Activated CD8-positive, alpha-beta T cell treated with anti-CD3 and anti-CD28 coated beads, Interleukin-2, amount 10 ng/mL, durations not matched to agents 7 days and 5 days (primary cell): Measurements from ENCODE around the gene TAS1R3. TPM values are rescaled to one million over a fixed set of nuclear protein-coding genes. Genes with fewer than 3 reads are reported as not detected.

Source experiments
- ATAC-seq: fragments of 150-1000 bp; cut with Tn5 transposase; one replicate; pipeline ENCODE4 v1.10.0; 2021; ENCODE audit warnings: moderate library complexity
- CTCF ChIA-PET: fragments of 350-600 bp; sonication (Branson Sonifier 250); formaldehyde crosslinking; loops from one replicate; lab custom pipeline; 2021; ENCODE audit warnings: antibody characterized with exemption; lab: Charles Lee
- POLR2A ChIA-PET: fragments of 350-600 bp; sonication (Branson Sonifier 250); formaldehyde crosslinking; loops from one replicate; lab custom pipeline; 2021; ENCODE audit warnings: antibody characterized with exemption; lab: Charles Lee
- DNase-seq: peaks from one replicate; pipeline ENCODE4 v3.0.0-alpha.2; 2020
- H3K27ac Mint-ChIP-seq: one replicate; pipeline ENCODE4 v1.8.0; 2021; ENCODE audit warnings: mild to moderate bottlenecking, mixed read lengths
- H3K27me3 Mint-ChIP-seq: one replicate; pipeline ENCODE4 v1.8.0; 2021; ENCODE audit warnings: low read depth, mixed read lengths
- H3K36me3 Mint-ChIP-seq: one replicate; pipeline ENCODE4 v1.8.0; 2021; ENCODE audit warnings: low read depth, mixed read lengths
- H3K4me1 Mint-ChIP-seq: one replicate; pipeline ENCODE4 v1.8.0; 2021; ENCODE audit warnings: low read depth, mixed read lengths
- H3K4me3 Mint-ChIP-seq: one replicate; pipeline ENCODE4 v1.8.0; 2021; ENCODE audit warnings: mild to moderate bottlenecking, mixed read lengths
- H3K9me3 Mint-ChIP-seq: one replicate; pipeline ENCODE4 v1.8.0; 2022; ENCODE audit warnings: mixed read lengths; ENCODE audit not compliant: insufficient read depth
- total RNA-seq, 2 experiments: library from RNA; stranded (reverse); gene quantifications; one replicate each; pipeline ENCODE4 v1.2.3, GENCODE V29; 2021

TAS1R3 gene
- 1 to 10 TPM in 1 of 2 experiments, under 1 TPM in 1; 0.78 to 1.2 TPM for total RNA-seq

DNA sequence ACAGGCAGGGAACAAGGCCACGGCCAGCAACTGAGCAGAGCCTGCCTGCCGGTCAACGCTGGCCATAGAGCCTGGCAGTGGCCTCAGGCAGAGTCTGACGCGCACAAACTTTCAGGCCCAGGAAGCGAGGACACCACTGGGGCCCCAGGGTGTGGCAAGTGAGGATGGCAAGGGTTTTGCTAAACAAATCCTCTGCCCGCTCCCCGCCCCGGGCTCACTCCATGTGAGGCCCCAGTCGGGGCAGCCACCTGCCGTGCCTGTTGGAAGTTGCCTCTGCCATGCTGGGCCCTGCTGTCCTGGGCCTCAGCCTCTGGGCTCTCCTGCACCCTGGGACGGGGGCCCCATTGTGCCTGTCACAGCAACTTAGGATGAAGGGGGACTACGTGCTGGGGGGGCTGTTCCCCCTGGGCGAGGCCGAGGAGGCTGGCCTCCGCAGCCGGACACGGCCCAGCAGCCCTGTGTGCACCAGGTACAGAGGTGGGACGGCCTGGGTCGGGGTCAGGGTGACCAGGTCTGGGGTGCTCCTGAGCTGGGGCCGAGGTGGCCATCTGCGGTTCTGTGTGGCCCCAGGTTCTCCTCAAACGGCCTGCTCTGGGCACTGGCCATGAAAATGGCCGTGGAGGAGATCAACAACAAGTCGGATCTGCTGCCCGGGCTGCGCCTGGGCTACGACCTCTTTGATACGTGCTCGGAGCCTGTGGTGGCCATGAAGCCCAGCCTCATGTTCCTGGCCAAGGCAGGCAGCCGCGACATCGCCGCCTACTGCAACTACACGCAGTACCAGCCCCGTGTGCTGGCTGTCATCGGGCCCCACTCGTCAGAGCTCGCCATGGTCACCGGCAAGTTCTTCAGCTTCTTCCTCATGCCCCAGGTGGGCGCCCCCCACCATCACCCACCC, at the start of gene TAS1R3:
TSS of gene TAS1R3 (plus strand) at position 213 of the 898 bp plus-strand sequence. CDS start at position 279, 66 bp downstream.
- H3K36me3 Mint-ChIP-seq, result peaks cover 5% of the 10 kb centered on the region
- POLR2A ChIA-PET, result no interaction called here

DNA sequence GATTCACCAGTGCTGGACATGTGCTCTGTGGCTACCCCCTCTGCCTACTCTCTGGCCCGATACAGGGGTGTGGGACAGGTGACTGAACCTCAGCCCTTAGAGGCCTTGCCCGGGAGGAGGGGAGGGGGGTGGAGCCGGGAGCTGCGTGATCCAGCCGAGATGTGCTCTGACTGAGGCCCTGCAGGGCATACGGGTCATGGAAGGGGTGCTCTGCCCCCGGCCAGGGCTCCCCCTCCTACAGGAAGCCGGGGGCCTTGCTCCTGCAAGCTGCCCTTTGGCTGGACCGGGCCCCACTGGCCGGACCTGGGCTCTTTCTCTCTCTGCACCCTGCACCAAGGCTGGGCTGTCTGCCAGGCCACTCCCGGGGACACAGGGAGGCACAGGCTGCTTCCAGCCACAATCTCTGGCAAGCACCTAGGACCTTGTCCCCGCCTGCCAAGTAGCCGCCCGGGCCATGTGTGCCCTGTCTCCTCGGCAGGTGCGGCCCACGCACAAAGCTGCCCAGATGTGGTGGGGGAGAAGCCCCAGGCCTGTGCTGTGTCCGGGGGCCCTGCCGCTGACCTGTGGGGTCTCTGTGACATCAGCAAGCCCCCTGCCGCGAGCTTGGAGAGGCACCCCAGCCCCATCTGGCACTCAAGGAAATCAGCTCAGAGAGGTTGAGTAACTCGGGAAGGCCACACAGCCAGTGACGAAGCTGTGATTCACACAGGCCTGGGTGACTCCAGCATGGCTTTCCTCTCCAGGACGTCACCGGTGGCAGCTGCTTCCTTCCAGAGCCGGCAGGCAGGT, 49.4 kb upstream of the TAS1R3 start:
- no peak for ATAC-seq

More for the DNA sequence above, at the start of gene TAS1R3:
- no peak within 1 kb of the TSS for H3K4me3 Mint-ChIP-seq
- H3K9me3 Mint-ChIP-seq, result no peaks in the 10 kb centered on the region
- DNase-seq (no peak), ATAC-seq (no peak)
- H3K4me1 Mint-ChIP-seq, result peaks cover 5% of the 10 kb centered on the region
- no peaks in the 10 kb centered on the region for H3K27me3 Mint-ChIP-seq
- CTCF ChIA-PET, result interaction anchor here (1.1 kb wide), 1 partner anchor 41 kb away, joined by 4 read pairs; no protein-coding TSS in a partner anchor
- H3K27ac Mint-ChIP-seq, result no peak within 1 kb of the TSS

DNA sequence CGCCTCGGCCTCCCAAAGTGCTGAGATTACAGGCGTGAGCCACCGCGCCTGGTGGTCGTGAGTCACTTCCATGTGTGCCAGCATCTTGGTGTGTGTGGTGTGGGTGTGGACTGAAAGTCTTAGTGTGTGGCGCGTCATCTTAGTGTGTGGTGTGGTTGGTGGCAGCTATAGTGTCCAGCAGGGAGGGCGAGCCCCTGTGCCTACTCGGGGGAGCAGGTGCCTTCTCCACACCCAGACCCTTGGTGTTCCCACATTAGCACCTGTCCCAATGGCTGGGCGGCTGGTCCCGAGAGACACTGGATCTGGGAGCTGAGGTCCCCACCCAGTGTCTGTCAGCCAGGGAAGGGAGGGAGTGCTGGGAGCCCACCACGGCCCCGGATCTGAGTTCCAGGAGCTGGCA, 48.1 kb upstream of the TAS1R3 start:
- no peaks in the 10 kb centered on the region for H3K27me3 Mint-ChIP-seq
- no peaks in the 10 kb centered on the region for H3K4me1 Mint-ChIP-seq
- H3K36me3 Mint-ChIP-seq, result no peaks in the 10 kb centered on the region
- no peaks in the 10 kb centered on the region for H3K9me3 Mint-ChIP-seq
- ChIA-PET CTCF (no interaction called here), POLR2A (no interaction called here)
- ATAC-seq (no peak), DNase-seq (no peak)
- no peak overlapping the region for H3K27ac Mint-ChIP-seq
- no peak overlapping the region for H3K4me3 Mint-ChIP-seq

More for the DNA sequence above, 49.4 kb upstream of the TAS1R3 start:
- CTCF ChIA-PET, result interaction anchor here (0.7 kb wide), 1 partner anchor 97 kb away, joined by 3 read pairs; no protein-coding TSS in a partner anchor
- H3K4me3 Mint-ChIP-seq, result no peak overlapping the region
- POLR2A ChIA-PET, result no interaction called here
- H3K4me1 Mint-ChIP-seq, result no peaks in the 10 kb centered on the region
- H3K9me3 Mint-ChIP-seq, result no peaks in the 10 kb centered on the region
- H3K36me3 Mint-ChIP-seq, result no peaks in the 10 kb centered on the region
- no peaks in the 10 kb centered on the region for H3K27me3 Mint-ChIP-seq
- no peak for DNase-seq
- no peak overlapping the region for H3K27ac Mint-ChIP-seq

DNA sequence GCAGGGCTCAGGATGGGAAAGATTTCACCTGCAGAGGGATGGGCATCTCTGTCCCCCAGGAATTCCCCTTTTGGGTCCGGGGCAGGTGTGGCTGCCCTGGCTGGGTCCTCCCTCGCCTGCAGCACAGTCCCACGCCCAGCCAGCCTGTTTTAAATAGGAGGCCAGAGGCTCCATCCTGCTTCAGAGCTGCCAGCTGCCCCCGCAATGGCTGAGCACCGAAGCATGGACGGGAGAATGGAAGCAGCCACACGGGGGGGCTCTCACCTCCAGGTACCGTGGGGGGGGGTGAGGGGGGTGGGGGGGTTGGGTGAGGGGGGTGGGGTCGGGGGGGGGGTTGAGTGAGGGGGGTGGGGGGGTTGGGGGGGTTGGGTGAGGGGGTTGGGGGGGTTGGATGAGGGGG, 47.3 kb upstream of the TAS1R3 start:
- Mint-ChIP-seq H3K27ac (no peak overlapping the region), H3K9me3 (no peaks in the 10 kb centered on the region), H3K36me3 (no peaks in the 10 kb centered on the region), H3K27me3 (no peaks in the 10 kb centered on the region), H3K4me3 (no peak overlapping the region), H3K4me1 (no peaks in the 10 kb centered on the region)
- DNase-seq (no peak), ATAC-seq (no peak)
- CTCF ChIA-PET, result no interaction called here
- POLR2A ChIA-PET, result no interaction called here

DNA sequence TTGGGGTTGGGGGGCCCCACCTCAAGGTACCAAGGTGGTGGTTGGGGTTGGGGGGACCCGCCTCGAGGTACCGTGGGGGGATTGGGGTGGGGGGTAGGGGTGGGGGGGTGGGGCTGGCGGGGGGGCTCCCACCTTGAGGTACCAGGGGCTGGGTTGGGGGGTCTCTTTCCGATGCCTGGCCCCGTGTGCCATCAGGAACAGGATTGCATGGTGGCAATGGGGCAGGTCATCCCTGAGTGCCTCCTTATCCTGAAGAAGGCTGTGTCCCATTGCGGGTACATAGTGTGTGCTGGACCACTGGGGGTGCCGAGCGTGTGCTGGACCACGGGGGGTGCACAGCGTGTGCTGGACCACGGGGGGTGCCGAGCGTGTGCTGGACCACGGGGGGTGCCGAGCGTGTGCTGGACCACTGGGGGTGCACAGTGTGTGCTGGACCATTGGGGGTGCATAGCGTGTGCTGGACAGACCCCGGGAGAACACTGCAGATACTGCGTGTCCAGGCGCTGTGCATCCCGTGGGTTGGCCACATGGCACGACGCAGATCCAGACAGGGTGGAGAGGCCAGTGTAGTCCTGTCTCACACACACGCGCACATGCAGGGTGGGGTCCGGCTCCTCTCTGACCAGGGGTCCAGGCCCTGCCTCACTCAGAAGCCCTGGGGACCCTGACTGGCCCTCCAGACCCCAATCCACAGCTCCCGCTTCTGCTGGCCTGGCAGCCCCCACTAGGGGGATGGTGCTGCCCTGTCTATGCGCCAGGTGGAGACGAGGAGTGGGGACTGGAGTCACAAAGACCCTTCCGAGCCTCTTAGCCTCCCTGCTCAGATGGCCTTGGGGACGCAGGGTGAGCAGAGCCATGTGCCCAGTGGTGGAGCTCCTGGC, 46.6 kb upstream of the TAS1R3 start:
- Mint-ChIP-seq H3K27ac (no peak overlapping the region), H3K4me3 (no peak overlapping the region), H3K4me1 (no peaks in the 10 kb centered on the region), H3K27me3 (no peaks in the 10 kb centered on the region), H3K36me3 (no peaks in the 10 kb centered on the region), H3K9me3 (no peaks in the 10 kb centered on the region)
- DNase-seq, result no peak
- POLR2A ChIA-PET, result no interaction called here
- ATAC-seq, result no peak
- CTCF ChIA-PET, result no interaction called here

DNA sequence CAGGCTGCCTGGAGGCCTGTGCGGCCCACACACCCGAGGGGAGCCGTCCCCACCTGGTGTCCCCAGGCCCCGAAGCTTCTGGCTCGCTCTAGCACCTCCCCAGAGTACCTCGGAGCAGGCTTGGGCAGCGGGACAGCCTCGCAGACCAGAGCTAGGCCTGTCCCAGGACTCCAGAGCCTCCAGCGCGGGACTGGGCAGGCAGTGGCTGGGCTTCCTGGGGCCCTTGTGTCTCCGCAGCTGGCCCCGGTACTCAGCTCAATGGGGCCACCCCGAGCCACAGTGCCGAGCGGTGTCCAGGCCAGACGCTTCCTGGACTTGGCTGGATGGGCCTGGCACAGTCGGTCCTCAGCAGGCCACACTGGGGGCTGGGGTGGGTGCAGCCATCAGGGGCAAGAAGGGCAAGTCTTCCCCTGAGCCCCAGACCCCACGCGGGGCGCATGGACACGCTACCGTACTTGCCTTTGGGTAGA, 45.9 kb upstream of the TAS1R3 start:
- POLR2A ChIA-PET, result interaction anchor here (1.3 kb wide), 1 partner anchor 20 kb away, joined by 3 read pairs; no protein-coding TSS in a partner anchor
- no peaks in the 10 kb centered on the region for H3K9me3 Mint-ChIP-seq
- H3K4me1 Mint-ChIP-seq, result no peaks in the 10 kb centered on the region
- no peaks in the 10 kb centered on the region for H3K27me3 Mint-ChIP-seq
- no peak for DNase-seq
- no peak for ATAC-seq
- no peaks in the 10 kb centered on the region for H3K36me3 Mint-ChIP-seq
- no peak overlapping the region for H3K4me3 Mint-ChIP-seq
- CTCF ChIA-PET, result no interaction called here
- H3K27ac Mint-ChIP-seq, result no peak overlapping the region

- no peaks in the 10 kb centered on the region for H3K27me3 Mint-ChIP-seq
- ATAC-seq, result peak; percentile 9
- H3K27ac Mint-ChIP-seq, result no peak overlapping the region
- no peaks in the 10 kb centered on the region for H3K4me1 Mint-ChIP-seq
- ChIA-PET POLR2A (interaction anchor here (1.3 kb wide), 1 partner anchor 20 kb away, joined by 3 read pairs; no protein-coding TSS in a partner anchor), CTCF (interaction anchor here (2.4 kb wide), 1 partner anchor 163 kb away, joined by 11 read pairs; no protein-coding TSS in a partner anchor)
- no peak overlapping the region for H3K4me3 Mint-ChIP-seq
- no peaks in the 10 kb centered on the region for H3K9me3 Mint-ChIP-seq
- H3K36me3 Mint-ChIP-seq, result no peaks in the 10 kb centered on the region
- DNase-seq, result no peak
Measured at GRCh38 chr1:1285611-1286311, 45.3 kb upstream of the TAS1R3 start.

GRCh38 chr1:1286313-1287261, 44.5 kb upstream of the TAS1R3 start:
- Mint-ChIP-seq H3K9me3 (no peaks in the 10 kb centered on the region), H3K27me3 (no peaks in the 10 kb centered on the region), H3K4me3 (no peak overlapping the region), H3K27ac (no peak overlapping the region), H3K4me1 (no peaks in the 10 kb centered on the region), H3K36me3 (no peaks in the 10 kb centered on the region)
- DNase-seq (no peak), ATAC-seq (no peak)
- ChIA-PET POLR2A (interaction anchor here (1.3 kb wide), 1 partner anchor 19 kb away, joined by 3 read pairs; no protein-coding TSS in a partner anchor), CTCF (interaction anchor here (2.4 kb wide), 1 partner anchor 164 kb away, joined by 11 read pairs; no protein-coding TSS in a partner anchor)

DNA sequence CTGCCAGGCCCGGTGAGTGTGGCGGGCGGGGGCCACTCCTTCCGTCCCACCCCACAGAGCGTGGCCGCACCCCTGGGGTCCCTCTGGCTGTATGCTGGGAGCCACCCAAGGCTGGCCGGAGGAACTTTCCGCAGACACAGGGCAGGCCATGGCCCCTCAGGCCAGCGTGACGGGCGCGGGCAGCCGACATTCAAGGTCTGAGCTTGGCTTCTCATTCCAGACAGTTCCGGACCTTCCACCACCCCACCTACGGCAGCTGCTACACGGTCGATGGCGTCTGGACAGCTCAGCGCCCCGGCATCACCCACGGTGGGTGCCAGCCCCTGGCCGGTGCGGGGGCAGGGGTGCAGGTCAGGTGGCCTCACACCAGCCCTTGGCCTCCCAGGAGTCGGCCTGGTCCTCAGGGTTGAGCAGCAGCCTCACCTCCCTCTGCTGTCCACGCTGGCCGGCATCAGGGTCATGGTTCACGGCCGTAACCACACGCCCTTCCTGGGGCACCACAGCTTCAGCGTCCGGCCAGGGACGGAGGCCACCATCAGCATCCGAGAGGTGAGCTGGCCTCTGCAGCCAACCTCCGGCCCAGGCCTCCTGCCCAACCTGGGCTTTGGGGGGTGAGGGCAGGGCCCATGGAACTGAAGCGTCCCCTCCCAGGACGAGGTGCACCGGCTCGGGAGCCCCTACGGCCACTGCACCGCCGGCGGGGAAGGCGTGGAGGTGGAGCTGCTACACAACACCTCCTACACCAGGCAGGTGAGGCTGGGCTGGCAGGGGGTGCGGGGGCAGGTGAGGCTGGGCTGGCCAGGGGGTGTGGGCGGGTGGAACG, 43.6 kb upstream of the TAS1R3 start:
- Mint-ChIP-seq H3K9me3 (no peaks in the 10 kb centered on the region), H3K27me3 (no peaks in the 10 kb centered on the region), H3K4me3 (no peak overlapping the region), H3K4me1 (peaks cover 6% of the 10 kb centered on the region), H3K27ac (no peak overlapping the region), H3K36me3 (peaks cover under 1% of the 10 kb centered on the region)
- no peak for ATAC-seq
- DNase-seq, result no peak
- CTCF ChIA-PET, result interaction anchor here (2.4 kb wide), 1 partner anchor 165 kb away, joined by 11 read pairs; no protein-coding TSS in a partner anchor
- POLR2A ChIA-PET, result no interaction called here
